Pulmonary artery endothelial cell (primary cell): Measurements from ENCODE around the gene ARV1. TPM values are rescaled to one million over a fixed set of nuclear protein-coding genes. Genes with fewer than 3 reads are reported as not detected.
"Not testable (repeated sequence)": the region's sequence is repeated elsewhere in the genome, so short reads cannot be mapped to it uniquely, and the experiment has no call there.

Experiments
- DNase-seq: peaks from one replicate; pipeline ENCODE4 v3.0.0-alpha.2; 2011; ENCODE audit warnings: low read depth, low spot score
- total RNA-seq: library from RNA; depleted of rRNA; stranded (reverse); fragments of >200 nt; gene quantifications from 2 replicates; pipeline ENCODE4 v1.2.3, GENCODE V29; 2014

ARV1 gene
- total RNA-seq, 1 donor from 2014 or later = 10.2 TPM

DNA sequence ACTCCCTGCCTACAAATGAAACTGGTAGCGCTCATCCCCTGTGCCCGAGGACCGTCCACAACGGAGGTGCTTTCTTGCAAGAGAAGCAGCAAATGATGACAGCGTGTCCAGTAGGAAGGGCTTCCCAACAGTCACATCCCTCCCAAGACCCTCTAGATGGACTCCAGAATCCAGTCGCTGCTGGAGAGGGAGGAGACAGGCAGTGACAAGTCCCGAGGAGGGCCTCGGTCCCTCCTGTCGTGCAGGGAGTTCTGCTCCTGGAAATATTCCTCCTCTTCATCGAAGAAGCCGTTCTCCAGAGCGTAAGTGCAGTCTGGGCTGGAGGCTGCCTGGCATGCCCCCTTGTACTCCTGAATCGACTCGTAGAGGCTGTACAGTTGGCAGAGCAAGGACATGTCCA lies 40.8 kb downstream of the ARV1 start:
- DNase-seq = no peak

DNA sequence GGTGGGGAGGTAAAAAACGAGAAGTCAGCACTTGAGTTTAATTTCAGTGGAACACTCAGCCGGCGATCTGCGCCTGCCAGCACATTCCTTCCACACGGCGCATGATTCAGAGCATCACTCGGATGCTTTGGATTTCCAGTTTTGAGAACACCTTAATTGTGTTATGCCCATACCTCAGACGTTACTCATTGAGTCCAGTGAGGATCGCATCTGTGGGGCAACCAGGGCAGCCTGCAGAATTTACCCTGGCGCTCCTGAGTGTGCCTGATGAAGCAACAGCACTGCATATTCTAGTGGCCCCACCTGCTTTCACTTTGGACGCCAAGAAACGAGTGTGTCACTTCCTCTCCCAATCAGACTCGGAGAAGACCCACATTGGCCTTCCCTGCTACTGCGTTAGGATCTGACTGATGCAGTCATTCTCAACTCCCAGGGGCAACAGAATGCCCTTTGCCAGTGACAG lies 41.3 kb downstream of the ARV1 start:
- DNase-seq = peak; percentile 11

DNA sequence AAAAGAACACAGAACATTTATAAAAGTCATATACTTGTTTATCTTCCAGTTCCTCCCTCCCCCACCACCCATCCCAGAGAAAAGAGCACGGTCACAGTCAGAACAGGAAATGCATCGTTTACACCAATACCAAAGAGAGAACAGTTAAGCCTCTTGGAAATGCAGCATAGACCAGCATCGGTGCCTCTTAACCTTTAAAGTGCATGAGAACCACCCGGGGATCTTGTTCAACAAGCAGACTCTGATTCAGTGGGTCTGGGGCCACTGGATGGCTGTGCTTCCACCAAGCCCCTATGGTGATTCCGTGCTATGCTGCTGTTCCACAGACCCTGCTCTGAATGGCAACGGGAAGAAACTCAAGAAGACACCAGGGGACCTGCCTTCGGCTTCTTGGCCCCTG lies 41.9 kb downstream of the ARV1 start:
- DNase-seq = no peak

DNA sequence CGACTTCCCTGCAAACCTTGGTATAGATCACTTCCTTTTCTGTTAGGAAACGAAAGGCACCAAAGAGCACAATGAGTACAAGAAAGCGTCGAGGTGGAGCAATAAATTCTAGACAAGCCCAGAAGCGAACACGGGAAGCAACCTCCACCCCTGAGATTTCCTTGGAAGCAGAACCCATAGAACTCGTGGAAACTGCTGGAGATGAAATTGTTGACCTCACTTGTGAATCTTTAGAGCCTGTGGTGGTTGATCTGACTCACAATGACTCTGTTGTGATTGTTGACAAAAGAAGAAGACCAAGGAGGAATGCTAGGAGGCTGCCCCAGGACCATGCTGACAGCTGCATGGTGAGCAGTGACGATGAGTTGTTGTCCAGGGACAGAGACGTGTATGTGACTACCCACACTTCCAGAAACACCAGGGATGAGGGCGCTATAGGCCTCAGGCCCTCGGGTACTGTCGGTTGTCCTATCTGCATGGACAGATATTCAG lies 42.7 kb downstream of the ARV1 start:
- no peak for DNase-seq

DNA sequence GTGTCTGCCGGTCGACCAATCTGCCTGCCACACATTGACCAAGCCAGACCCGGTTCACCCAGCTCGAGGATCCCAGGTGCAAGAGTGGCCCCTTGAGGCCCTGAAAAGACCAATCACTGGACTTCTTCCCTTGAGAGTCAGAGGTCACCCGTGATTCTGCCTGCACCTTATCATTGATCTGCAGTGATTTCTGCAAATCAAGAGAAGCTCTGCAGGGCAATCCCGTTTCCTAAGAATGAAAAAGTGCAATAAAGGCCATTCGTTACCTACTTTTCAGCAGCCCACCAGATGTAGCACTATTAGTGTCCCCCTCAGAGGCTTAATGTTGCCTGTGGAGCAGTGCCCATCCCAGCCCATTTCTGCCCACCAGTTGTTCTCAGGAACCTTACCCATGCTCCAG lies 43.6 kb downstream of the ARV1 start:
- not testable (repeated sequence) for DNase-seq

DNA sequence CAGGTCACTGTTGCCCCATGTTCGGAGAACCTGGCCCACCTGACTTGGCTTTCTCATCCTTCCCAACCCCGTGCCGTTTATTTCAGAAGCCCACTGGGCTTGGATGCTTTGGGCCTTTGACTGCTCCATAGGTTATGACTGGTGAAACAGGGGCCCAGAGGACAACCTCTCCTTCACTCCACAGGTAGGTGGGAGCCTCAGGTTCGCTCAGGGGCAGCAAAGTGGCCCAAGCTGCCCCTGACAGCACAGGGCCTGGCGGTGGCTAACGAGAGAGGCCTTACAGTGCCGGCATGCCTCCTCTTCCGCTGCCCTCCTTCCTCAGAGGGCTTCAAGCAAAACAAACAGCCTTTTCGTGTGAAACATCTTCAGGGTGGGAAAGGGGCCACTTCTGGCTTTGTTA lies 44.3 kb downstream of the ARV1 start:
- DNase-seq = no peak

DNA sequence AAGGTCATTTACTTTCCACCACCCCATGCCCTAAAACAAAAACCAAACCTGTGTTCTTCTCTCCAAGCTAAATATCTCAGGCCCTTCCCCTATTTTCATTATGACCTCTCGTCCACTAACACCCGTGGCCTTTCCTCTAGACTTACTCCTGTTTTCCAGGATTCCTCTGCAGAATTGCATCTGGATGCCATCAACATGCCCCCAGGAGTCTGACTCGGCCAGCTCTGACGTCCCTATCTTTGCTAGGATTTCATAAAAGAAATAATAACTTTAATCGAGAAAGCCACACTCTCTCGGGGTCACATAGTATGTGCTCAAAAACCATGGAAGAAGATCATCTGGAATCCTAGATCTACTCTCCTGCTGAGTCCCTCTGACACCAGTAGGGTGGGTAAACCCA lies 47.7 kb downstream of the ARV1 start:
- DNase-seq = no peak

DNA sequence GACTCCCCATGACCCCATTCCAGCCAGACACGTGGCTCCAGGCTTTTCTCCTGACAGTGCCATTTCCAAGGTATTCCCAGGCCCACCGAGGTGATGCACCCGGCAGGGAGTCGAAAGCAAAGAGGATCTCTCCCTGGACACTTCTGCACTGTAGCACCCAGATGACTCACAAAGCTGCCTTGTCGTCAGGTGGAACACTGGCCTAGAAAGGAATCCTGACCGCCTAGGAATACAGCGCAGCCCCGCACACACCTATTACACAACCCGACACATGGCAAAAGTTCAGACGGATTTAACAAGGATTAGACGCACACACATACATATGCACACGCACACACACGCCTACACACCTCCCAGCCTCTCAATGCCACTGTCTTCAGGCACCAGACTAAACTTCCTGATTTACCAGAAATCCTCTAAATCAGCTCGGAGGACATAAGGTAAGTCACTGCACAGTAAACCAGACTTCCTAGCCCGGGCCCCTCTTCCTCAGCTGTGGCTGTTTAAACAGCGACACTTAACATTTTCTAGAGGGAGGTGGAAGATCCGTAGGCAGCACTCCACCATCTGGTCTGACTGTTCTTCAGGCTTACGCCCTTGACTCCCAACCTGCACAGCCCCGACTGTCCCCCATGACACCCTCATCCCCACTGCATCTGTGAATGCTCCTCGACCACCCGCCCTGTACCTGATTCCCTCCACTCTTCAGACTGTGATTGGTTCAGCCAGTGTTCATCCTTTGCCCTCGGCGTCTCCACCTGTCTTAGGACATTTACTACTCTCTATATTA lies 48.4 kb downstream of the ARV1 start:
- no peak for DNase-seq

DNA sequence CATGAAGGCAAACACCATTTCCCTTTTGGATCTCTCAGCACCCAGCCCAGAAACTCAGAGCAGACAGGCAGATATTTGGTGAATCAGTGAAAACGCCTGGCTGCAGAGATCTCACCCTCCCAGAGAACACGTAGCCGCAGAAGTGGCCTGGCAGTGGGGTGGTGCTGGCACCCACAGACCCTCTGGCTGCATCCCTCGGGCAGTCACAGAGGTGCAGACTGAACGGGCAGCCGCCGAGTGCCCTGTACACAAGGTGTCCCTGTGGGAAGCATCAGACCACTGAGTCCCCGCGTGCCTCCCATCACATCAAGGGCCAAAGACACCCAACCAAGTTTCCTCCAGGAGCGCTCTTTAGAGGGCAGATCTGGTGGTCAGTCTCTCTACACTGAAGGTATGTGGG lies 49.1 kb downstream of the ARV1 start:
- no peak for DNase-seq

DNA sequence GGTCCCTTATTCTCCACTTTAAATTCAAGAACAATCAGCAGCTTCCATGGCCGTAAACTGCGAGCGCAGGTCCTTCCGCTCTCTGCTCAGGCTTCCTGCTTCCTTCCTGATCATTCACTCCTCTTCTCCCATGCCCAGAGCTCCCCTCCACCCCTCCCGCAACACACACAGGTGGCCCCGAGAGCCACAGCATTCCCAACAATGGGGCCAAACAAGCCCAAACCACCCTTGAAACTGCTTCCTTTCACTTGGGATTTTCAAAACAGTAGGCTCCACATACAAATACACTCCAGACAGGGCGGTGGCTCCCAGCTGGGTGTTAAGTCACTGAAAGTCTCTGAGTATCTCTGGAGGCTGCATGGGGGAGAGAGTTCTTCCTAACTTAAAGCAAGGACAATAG lies 49.8 kb downstream of the ARV1 start:
- peak; percentile 78 for DNase-seq

DNA sequence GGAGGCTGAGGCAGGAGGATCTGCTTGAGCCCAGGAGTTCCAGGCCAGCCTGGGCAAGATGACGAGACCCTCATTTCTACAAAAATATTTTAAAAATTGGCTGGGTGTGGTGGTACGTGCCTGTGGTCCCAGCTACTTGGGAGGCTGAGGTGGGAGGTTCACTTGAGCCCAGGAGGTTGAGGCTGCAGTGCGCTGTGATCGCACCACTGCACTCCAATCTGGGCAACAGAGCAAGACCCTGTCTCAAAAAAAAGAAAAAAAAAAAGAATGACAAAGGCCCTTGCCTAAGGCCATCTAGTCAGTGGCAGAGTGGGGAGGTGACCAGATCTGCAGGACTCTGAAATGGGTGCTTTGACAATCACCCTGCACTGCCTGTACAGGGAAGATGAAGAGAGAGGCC lies 50.4 kb downstream of the ARV1 start:
- not testable (repeated sequence) for DNase-seq

DNA sequence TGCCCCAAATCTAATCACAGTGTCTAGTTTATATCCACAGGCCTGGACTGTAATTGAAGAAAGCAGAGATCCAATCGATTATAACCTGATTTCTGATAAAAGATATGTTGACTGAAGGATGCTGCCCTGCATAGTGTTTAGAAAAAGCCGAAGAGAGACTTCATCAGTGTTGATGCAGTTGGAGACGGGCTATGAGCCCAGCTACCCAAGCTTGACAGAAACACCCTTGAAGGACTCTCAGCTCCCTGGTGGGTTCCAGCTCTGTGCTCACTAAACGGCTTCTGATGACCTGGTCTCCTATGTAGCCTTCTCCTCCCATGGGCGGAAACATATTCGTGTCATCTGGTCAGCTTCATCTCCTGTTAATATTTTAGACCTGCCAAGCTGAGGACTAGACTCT lies 50.9 kb downstream of the ARV1 start:
- no peak for DNase-seq

DNA sequence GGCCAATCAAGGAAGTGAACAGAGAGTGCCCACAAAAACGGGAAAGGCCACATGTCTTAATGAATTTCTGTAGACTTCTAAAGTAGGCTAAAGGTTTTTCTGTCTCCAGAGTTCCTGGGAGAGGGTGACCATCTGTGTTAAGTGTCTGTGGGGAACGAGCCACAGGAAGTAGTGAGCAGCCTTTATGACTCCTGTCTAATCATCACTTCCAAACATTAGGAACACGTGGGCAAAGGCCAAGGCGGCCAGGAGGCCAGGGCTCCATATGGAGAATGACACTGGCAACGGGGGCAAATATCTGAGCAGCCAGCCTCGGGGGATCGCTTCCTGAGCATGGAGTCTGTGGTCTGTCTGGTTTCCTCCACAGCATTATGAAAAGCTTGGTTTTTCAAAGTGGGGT lies 54.1 kb downstream of the ARV1 start:
- no peak for DNase-seq

DNA sequence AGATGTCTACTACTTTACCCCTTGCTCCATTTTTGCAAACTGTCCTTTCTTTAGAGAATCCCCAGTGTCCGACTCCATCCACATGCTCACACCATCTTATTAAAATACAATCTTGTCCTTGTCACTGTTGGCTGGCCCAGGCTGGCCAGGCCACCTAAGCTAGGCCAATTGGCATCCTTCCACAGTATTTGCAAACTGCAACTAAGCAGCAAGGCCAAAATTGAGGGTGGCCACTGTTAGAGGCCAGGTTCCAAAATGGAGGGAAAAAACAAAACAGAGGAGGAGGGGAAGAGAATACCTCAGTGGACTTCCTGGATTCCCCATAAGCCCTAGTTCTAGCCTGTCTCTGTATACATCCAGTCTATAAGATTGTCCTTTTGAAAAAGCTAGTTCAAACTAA lies 56.9 kb downstream of the ARV1 start:
- no peak for DNase-seq

DNA sequence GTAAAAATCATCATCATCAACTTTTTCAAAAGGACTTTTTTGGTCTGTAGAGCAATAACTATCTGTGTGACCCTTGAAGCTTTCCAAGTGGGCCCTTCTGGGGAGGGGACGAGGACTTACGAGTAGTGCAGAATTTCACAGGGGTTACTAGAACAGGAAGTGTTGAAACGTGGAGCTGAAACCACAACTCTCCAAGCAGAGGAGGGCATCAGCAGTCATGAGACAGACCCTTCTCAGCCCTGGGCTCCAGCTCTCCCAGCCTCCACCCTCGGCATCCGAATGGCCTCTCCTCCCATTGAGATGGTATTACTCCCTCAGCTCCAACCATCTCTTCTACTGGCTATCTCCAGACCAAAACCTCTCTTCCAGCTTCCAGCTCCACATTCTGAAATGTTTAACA lies 57.5 kb downstream of the ARV1 start:
- DNase-seq = no peak

DNA sequence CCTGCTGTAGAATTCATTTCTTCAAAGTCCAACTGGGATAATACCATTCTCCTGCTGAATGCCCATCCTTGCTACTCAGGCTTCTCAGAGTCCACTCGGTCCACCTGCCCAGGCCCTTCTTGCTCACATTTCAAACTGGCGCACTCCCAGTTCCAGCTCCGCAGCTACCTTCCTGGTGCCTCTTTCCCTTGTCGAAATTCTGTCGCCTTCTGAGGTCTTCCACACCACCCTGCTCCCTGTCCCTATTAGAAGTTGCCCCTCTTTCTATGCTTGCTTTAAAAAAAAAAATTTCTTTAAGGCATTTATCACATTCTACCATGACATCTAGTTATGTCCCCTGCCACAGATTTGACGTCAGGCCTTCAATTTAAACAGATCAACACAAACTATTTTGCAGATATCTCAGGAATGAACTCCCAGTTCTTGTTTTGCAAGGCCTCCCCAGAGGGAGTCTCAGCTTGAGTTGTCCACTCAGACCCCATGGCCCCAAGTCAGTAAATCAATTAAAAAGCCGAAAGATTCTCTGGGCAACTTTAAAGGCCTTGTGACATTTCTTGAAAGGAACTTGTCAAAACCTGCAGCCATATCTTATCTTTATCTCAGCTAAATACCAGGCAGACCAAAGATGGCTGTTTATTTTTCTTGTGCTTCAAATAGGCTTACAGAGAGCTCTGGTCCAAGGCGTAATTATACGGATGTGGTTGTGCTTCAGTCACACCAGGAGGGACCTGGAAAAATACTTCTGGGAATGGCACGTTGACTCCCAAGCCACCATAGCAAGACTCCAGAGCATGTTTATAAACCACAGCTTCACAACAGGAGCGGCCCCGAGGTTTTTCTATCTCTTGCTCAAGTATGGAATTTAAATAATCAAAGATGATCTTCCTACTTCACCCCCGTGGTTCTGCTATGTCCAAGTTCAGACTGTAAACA lies 59.0 kb downstream of the ARV1 start:
- no peak for DNase-seq

DNA sequence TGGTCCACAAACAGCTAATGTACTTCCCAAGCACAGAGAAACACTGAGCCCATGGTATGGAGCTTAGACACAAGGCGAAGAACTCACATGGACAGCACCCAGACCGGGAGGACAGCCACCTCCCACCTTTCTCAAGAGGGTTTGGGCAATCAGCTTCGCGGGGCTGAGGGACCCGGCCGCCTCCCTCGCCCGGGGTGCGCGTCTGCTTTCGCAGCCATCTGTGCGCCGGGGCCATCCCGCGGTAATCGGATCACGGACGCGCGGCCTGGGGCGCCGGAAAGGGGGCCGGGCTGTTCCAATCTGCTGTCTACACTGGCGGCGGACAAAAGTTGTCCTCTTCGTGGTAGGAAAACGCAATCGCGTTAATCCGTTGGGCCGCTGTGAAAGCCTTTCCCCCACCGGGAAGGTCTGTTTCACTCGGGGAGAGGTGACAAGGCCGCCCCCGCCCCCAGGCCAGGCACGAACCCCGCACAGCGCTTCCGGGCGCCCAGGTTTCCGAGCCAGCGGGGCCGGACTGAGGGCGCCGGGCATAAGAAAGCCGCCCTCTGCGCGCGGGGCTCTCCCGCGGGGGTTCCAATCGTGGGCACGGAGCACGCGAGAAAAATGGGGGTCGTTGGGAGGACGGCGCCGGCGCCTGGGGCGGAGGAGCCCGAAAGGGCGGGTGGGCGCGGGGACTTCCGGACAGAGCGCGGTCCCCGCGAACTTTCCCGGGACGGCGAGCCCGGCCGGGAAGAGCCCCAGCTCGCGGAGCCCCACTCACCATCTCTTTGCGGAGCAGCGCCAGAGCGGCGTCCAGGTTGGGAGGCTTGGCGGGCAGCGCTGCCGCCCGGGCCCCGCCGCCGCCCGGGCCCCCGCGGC lies 60.5 kb downstream of the ARV1 start:
- no peak for DNase-seq

DNA sequence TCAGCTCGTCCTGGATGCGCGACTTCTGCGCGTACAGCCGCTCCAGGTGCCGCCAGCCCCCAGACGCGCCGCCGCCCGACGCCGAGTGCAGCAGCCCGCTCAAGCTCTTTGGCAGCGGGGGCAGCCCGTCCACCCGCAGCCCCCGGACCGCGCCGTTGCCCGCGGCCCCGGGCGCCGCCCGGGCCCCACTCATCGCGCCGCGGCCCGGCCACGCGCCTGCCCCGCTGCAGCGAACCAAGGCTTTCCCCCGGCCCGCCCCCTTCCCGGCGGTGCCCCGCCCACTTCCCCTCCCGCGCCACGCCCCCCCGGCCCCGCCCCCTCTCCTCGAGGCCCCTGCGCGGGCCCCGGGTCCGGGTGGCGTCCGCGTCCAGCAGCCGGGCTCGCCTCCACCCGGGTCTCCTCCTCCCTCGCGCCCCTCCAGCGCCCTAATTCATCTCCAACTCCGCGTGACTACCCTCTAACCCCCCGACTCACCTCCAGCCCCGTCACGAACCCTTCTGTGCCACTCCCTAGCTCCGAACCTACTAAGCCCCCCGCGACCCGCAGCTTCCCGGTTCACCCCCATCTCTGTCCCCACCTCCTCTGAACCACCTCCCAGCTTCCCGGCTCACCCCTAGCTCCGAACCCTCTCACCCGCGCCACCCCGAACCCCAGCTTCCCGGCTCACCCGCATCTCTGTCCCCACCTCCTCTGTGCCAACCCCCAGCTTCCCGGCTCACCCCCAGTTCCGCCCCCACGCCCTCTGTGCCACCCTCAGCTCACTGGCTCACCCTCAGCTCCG lies 61.3 kb downstream of the ARV1 start, which contains the start of gene FAM89A:
Gene FAM89A, minus strand, starts transcription at position 236 of the 781 bp plus-strand sequence. Its CDS starts 43 bp downstream, at position 193.
- no peak for DNase-seq

DNA sequence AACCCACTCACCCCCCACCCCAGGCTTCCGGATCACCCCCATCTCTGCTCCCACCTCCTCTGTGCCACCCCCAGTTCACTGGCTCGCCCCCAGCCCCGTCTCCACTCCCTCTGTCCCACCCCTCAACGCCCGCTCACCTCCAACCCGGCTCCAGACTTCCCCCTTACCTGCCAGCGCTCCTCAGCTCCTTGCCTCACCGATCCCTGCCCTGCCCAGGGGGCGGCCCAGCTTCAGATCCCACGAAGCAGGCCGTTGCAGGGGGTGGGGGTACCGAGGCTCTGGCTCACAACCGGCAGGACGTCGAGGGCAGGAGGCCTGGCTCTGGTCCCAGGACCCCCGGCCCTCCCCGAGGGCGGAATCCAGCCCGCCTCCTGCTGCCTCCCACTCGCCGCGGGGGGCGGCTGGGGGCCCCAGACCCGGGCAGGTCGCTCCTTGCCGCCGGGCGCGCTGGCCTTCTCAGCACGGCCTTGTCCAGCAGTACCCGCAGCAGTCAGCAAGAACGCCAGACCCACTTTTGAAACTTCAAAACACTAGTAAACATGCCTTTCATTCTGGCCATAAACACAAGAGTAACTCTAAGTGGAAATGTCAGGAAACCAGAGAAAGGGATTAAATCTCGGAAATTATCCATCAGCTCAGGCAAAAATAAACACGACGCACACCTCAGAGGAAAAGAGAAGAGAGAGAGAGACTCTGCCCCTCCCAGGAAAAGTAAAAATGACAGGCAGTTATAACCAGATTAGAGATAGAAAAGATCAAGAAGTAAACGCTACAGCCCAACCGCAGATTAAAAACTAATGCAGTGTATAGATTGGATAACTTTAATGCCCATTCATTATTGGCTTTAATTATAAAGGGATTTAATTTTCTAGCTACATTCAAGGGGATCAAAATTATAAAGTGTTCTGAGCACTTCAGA lies 62.2 kb downstream of the ARV1 start:
- DNase-seq = no peak
